GM23248 (cell line): Measurements from ENCODE around the gene EPGN.

Source experiments
- EZH2 ChIP-seq: fragments of 200-600 bp; sonication (generic); IDR thresholded peaks from 2 replicates; pipeline ENCODE4 v1.6.1; 2018; ENCODE audit warnings: antibody characterized with exemption, mild to moderate bottlenecking; ENCODE audit not compliant: insufficient read depth, poor library complexity, severe bottlenecking
- EZH2phosphoT487 ChIP-seq: fragments of 200-600 bp; sonication (generic); IDR thresholded peaks from 2 replicates; pipeline ENCODE4 v1.6.1; 2018; ENCODE audit warnings: antibody characterized with exemption, moderate library complexity, mild to moderate bottlenecking, low read depth; ENCODE audit not compliant: insufficient read depth

DNA sequence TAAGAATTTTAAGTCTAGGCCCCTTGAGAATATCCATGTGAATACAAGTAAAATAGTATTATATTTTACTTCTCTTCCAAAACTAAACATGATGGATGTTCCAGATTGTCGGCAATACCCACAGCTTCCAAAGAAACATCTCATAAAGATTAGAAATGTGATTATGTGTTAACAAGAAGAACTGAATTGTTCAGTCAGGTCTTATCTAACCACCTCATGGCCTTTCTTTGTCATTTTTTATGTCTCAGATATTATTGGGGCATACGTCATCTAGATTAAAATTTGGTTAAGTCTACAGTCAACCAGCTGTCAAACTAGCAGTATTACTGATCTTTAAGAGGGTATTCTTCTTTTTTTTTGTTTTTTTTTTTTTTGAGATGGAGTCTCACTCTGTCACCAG, 10.0 kb downstream of the EPGN start:
- TF ChIP-seq EZH2 (no peak), EZH2phosphoT487 (no peak)
